ENCODE results near the gene ATAD5.
"Not testable (repeated sequence)": the region's sequence is repeated elsewhere in the genome, so short reads cannot be mapped to it uniquely, and the experiment has no call there.

ATAD5 gene, protein sequence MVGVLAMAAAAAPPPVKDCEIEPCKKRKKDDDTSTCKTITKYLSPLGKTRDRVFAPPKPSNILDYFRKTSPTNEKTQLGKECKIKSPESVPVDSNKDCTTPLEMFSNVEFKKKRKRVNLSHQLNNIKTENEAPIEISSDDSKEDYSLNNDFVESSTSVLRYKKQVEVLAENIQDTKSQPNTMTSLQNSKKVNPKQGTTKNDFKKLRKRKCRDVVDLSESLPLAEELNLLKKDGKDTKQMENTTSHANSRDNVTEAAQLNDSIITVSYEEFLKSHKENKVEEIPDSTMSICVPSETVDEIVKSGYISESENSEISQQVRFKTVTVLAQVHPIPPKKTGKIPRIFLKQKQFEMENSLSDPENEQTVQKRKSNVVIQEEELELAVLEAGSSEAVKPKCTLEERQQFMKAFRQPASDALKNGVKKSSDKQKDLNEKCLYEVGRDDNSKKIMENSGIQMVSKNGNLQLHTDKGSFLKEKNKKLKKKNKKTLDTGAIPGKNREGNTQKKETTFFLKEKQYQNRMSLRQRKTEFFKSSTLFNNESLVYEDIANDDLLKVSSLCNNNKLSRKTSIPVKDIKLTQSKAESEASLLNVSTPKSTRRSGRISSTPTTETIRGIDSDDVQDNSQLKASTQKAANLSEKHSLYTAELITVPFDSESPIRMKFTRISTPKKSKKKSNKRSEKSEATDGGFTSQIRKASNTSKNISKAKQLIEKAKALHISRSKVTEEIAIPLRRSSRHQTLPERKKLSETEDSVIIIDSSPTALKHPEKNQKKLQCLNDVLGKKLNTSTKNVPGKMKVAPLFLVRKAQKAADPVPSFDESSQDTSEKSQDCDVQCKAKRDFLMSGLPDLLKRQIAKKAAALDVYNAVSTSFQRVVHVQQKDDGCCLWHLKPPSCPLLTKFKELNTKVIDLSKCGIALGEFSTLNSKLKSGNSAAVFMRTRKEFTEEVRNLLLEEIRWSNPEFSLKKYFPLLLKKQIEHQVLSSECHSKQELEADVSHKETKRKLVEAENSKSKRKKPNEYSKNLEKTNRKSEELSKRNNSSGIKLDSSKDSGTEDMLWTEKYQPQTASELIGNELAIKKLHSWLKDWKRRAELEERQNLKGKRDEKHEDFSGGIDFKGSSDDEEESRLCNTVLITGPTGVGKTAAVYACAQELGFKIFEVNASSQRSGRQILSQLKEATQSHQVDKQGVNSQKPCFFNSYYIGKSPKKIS (N-terminal part only)

DNA sequence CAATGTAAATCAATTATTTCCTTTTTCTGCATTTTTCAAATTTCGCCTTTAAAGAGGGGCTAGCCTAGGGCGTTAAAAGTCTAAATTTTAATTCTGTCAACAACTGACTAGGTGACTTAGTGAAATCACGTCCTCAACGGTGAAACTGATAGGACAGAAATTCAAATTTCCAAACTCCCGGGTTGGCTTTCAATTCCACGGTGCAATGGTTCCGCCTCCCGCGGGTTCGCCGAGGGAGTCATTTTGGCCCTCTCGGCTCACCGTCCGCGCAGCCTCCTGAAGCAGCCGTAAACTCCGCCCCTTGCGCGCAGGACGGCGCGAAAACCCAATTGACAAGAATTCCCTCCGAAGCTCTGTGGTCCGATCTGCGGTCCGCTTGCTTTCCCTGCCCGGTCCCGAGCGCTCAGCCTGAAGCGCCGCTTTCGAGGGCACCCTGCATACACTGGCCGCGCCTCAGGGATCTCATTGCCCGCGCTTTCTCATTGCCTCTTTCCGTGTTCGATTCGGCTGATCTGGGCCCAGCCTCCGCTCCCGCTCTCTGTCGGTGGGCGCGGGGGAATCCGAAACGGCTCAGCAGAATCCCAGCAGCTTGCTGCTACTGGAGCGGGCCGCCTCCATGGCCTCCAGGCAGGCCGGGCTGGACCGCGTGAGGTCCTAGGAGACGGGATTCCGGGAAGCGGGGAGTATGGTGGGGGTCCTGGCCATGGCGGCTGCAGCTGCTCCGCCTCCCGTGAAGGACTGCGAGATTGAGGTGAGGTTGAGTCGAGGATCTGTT is at the start of gene ATAD5:
TSS of gene ATAD5 (plus strand) at position 304 of the 775 bp plus-strand sequence. CDS start at position 686, 382 bp downstream.
- peak; percentile 96 for DNase-seq

DNA sequence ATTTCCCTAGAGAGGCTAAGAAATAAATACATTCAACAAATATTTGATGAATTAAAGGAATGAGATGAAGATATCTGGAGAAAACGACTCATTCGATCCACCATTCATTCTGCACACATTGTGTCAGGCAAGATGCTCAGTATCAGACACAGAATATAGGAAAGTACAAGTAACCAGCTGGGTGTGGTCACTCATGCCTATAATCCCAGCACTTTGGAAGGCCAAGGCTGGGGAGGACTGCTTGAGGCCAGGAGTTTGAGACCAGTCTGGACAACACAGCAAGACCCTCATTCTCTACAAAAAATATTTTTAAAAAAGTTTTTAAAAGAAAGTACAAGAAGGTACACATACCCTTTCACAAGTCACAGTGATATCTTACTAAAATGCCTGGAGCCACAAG is 49.6 kb upstream of the ATAD5 start:
- DNase-seq, result no peak

DNA sequence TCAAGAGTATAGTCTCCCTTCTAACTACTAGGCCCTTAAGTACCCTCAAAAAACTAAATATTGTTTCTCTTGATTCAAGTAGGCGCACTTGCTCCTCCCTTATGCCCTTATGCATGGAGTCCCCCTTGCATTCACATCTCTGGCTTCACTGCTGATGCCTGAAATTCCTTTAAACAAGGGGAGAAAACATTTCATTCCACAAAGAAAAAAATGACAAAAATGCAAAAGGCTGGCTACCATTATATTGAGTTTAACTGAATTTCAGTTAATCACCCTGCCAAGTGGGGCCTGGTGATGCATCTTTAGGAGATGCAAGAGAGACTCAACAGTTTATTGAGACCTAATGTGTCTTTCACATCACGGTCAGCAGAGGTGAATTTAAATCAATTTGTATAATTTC is 42.8 kb upstream of the ATAD5 start:
- DNase-seq, result no peak

DNA sequence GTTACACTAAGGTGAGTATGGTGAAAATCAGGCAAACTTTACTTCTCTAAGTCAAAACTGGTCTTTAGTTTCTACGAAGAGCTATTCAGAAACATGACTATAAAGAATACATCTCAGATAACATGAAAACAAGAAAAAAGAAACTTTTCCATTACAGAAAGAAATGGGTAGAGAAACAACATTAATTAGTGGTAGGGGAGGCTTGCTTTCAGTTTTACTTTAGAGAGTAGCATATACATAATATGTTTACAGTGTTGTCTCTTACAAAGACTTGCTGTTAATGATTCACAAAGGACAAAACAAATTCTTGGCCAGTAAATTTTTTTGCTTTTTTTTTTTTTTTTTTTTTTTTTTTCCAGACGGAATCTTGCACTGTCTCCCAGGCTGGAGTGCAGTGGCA is 41.5 kb upstream of the ATAD5 start:
- no peak for DNase-seq

DNA sequence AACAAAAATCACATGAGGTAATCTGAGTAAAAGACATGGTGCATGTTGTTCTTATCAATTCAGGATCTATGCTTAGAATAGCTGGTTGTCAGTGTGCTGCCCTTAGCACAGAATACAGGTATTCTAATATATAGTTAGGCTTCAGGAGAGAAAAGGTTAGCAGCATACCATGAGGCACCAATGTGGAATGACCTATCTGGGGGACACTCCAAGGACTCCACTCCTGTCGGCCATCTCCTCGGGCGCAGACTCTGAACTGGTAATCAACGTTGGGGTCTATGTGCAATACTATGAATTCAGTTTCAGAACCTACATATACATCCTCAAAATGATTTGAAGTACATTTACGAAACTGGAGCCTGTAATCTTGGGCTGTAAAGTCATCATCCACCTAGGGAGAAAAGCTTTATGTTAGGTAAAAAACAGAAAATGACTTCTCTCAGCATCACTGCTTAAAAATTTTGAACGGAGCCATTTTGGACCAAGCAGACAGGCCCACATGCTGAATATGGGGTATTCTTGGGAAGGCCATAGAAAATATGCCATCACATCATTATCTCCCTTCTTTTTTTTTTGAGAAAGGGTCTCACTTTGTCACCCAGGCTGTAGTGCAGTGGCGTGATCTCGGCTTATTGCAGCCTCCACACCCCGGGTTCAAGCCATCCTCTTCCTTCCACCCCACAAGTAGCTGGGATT is 38.3 kb upstream of the ATAD5 start:
- no peak for DNase-seq

DNA sequence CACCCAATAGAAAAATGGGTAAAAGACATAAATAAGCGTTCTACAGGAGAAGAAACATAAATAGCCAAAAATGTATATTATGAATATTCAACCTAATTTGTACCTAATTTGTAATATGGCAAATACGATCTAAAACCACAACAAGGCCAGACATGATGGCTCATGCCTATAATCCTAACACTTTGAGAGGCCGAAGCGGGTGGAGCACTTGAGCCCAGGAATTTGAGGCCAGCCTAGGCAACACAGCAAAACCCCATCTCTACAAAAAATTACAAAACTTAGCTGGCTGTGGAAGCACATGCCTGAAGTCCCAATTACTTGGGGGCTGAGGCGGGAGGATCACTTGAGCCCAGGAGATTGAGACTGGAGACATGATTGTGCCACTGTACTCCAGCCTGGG is 37.4 kb upstream of the ATAD5 start:
- no peak for DNase-seq

DNA sequence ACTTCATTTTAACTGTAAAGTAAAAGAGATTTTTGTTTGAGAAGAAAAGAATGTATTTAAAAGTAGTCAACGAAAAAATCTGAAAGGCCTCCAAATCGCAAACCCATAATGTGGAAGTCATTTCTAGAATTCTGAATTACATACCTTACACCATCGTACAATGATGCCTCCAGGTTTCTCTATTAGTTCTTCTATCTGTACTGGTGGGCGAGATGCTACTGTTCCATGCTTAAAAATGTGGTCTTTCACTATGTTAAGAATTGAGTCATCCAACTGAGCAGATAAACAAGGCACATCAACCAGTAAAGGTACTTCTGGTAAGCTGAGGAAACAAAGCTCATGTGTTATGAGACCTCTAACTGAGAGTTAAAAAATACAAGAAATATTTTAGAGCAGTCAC is 35.8 kb upstream of the ATAD5 start:
- DNase-seq, result no peak

DNA sequence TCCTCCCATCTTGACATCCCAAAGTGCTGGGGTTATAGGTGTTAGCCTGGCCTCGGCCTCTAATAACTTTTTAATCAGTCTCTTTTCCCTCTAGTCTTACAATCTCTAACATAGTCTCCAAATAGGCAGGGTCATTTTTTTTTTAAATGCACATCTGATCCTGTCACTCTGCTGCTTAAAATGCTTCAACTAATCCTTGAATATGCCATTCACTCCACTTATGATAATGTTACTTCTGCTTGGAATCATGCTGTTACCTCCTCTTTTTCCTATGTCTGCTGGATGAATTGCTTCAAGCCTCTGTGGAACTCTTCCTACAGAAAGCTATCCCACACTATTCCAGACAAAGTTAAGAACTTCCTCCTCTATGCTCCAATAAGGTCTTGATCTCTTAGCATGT is 30.1 kb upstream of the ATAD5 start:
- no peak for DNase-seq

DNA sequence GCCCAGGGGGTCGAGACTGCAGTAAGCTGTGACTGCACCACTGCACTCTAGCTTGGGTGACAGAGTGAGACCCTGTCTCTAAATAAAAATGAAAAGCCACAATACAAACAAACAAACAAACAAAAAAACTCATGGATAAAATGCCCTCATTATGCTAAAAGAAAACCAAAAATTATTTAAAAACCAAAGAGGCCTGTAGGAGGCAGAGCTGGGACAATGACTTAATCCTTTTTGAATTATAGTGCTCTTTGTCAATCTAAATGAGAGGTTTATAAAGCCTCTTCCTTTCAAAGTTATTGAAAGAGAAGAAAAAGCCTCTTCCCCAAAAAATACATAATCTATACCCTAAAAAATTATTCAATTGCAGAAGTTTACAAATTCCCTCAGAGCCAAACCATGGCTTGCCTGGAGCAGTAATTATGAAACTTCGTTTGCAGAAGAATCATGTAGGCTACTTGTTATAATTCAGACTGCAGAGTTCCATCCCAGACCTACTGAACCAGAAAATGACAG is 25.8 kb upstream of the ATAD5 start:
- peak; percentile 28 for DNase-seq

DNA sequence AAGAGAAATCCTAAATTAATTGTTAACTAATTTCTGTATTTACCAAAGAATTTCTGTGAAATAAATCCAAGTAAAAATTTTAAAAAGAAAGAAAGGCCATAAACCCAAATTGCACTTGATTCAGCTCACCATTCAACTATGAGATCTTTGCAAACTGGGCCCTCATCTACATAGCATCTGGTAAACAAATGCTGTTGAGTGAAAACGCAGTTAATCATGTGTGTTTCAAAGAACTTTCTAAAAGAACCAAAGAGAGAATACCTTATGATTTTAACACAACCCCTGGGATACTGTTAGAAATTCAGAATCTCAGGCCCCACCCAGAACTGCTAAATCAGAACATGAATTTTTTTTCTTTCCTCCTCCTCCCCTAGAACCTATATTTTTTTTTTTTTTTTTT is 23.9 kb upstream of the ATAD5 start:
- no peak for DNase-seq

DNA sequence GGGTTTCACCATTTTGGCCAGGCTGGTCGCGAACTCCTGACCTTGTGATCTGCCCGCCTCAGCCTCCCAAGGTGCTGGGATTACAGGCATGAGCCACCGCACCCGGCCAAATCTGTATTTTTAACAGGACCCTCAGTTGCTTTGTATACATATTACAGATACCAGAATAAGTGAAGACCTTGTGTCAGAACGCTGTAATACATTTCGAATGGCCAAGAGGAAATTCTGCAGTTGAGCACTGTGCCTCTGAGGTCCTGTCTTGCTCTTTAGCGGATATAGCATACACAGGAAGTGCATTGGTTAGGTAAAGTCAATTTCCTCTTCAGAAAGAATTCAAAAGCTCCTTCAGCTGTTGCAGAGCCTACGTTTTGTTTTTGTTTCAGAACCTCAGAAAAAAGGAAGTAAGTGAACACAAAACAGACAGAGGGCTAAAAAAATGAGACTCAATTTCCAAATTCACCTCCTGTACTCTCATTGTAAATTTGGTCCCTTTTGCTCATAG is 22.9 kb upstream of the ATAD5 start:
- DNase-seq, result peak; percentile 77

DNA sequence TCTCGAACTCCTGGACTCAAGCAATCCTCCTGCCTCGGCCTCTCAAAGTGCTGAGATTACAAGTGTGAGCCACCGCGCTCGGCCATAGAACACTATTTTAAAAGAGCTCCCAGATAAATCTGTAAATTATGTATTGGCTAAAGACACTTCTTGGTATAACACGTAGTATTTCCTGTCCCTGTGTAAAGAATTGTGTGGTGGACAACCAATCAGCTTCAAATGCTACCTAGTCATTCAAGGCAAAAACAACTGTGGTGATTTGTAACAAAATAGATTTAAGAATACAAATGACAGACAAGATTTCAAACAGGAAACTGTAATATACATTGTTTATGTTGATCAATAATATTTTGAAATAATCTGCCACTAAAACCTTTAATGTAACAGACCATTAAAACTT is 21.9 kb upstream of the ATAD5 start:
- DNase-seq, result no peak

DNA sequence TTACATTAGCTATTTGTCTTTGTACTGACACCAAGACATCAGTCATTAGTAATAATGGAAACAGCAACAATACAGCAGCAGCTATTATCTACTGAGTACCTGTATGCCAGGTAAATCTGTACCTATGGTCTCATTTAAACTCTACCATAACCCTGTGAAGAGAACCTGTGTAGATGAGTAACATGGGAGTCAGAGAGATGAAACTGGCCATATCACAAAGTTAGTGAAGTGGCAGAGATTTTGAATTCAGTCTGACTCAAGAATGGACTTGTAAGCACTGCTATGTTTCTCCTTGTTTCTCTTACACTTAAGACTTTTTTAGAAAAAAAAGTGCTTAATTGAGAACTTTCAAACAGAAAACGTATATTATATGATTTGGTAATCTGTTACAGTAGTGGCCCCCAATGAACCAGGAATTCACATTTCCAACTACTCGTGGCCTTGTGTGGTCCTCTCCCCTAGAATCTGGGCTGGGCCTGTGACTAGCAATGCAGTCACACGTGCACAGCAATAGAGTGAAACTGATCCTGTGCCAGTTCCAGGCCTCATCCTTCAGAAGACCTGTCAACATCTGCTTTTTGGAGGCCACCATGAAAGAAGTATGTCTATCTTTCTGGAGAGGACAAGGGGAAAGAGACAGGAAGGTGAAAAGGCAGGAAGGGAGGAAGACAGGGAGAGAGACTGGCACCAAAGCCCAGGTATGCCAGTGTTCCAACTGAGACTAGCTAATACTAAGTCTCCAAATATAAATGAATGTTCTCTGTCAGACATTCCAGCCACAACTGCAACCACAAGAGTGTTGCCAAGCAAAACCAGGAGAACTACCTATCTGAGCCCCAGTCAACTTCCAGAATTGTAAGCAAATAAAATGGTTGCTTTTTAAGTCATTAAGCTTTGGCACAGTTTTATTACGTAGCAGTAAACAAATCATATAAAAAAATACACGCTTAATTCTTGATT is 19.3 kb upstream of the ATAD5 start:
- peak; percentile 28 for DNase-seq

DNA sequence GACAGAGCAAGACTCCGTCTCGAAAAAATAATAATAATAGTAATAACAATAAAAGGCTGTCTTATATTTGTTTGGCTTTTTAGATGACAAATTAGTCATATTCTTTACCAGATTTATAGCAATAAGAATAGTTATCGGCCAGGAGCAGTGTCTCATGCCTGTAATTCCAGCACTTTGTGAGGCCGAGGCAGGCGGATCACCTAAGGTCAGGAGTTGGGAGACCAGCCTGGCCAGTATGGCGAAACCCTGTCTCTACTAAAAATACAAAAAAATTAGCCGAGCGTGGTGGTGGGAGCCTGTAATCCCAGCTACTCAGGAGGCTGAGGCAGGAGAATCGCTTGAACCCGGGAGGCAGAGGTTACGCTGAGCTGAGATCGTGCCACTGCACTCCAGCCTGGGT is 17.5 kb upstream of the ATAD5 start:
- DNase-seq, result not testable (repeated sequence)

DNA sequence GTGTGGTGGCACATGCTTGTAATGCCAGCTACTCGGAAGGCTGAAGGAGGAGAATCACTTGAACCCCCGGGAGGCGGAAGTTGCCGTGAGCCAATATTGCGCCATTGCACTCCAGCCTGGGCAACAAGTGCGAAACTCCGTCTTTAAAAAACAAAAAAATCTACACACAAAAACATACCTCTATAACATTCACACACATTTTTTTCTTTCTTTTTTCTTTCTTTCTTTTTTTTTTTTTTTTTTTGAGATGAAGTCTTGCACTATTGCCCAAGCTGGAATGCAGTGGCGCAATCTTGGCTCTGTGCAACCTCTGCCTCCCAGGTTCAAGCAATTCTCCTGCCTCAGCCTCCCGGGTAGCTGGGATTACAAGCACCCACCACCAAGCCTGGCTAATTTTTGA is 16.9 kb upstream of the ATAD5 start:
- DNase-seq, result peak; percentile 55

DNA sequence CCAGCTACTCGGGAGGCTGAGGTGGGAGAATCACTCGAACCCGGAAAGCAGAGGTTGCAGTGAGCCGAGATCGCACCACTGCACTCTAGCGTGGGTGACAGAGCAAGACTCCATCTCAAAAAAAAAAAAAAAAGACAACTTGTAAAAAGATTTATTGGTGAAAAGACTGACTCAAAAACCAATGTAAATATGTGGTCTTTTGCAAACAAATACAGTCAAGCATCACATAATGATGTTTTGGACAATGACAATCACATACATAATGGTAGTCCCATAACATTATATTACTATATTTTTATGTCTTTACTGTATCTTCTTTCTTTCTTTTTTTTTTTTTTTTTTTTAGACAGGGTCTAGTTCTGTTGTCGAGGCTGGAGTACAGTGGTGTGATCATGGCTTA is 15.6 kb upstream of the ATAD5 start:
- DNase-seq, result no peak

DNA sequence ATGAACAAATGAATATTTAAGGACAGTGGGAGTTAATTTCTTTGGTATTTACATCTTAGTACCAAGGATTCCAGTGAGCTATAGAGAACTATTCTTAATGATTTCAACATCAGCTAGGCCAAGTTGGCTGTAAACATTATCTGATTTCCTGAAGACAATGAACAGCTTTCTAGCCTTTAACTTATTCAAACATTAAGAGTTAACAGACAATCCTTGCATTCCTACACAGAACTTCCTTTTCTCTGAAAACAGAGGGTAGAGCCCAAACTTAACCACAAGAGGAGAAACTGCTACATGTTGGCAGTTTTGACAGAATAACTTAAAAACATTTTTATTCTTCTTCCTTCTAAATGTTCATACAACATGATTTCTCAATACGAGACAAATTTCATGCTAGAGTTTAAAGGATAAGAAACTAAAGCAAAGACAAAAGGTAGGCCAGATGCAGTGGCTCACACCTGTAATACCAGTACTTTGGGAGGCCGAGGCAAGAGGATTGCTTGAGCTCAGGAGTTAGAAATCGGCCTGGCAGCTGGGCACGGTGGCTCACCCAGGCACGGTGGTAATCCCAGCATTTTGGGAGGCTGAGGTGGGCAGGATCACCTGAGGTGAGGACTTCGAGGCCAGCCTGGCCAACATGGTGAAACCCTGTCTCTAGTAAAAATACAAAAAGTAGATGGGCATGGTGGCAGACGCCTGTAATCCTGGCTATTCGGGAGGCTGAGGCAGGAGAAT is 11.6 kb upstream of the ATAD5 start:
- peak; percentile 13 for DNase-seq

DNA sequence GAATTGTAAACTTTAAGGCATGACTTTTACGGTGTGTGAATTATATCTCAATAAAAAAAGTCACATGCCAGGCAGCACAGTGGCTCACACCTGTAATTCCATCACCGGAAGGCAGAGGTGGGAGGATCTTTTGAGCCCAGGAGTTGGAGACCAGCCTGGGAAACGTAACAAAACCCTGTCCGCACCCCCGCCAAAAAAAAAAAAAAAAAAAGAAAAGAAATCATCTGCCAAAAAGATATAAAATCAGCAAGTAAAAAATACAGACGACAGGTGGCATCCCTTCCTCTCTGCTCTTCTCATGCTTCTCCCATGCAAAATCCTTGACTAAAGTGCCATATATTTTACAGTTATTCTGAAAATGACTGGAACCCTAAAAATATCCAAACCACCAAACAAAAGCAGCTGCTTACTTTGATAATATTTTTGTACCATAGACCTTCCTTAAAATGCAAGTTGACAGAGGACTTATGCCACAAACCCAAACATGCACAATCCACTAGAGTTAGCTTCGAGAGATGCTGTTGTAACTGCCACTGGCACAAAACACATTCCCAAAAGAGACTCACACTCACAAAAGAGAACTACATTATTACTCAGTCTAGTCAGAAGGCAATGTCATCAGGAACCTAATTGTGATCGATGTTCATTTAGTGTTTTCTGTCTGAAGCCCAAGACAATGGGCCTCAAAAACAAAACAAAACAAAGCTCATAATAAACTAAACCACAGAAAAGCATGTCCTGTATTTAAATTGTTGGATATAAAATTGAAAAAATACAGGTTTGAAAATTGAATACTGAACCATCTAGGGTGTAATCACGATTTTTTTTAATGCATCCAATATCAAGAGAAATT is 9.7 kb upstream of the ATAD5 start:
- peak; percentile 58 for DNase-seq

DNA sequence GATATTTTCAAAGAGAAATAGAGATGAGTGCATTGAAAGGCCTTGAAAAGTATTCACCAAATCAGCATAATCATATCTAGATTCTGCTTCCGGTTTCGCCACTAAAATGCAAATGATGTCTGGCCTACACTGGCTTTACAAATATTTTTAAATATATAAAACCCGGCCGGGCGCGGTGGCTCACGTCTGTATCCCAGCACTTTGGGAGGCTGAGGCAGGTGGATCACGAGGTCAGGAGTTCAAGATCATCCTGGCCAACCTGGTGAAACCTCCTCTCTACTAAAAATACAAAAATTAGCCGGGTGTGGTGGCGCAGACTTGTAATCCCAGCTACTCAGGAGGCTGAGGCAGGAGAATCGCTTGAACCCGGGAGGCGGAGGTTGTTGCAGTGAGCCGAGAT is 8.8 kb upstream of the ATAD5 start:
- peak; percentile 55 for DNase-seq

Data from suppressor macrophage treated with lipopolysaccharide for 4 hours (primary cell).